Neuronal stem cell (in vitro differentiated cells): ENCODE data around the gene HBEGF.

Experiments
- DNase-seq: peaks from one replicate; pipeline ENCODE4 v3.0.0-alpha.2; 2013; ENCODE audit warnings: low spot score
- H2AFZ ChIP-seq: one replicate; pipeline ENCODE4 v1.6.1; 2013; ENCODE audit warnings: mild to moderate bottlenecking, low read length, inconsistent platforms
- H2AK5ac ChIP-seq: 2 replicates; pipeline ENCODE4 v1.6.1; 2013; ENCODE audit warnings: low read depth, mild to moderate bottlenecking, inconsistent platforms, low read length, moderate library complexity, mixed read lengths
- H2BK120ac ChIP-seq: 2 replicates; pipeline ENCODE4 v1.6.1; 2013; ENCODE audit warnings: low read depth, mild to moderate bottlenecking, inconsistent platforms, low read length, moderate library complexity, mixed read lengths
- H2BK12ac ChIP-seq: one replicate; pipeline ENCODE4 v1.6.1; 2013; ENCODE audit warnings: low read length, inconsistent platforms
- H2BK15ac ChIP-seq: 2 replicates; pipeline ENCODE4 v1.6.1; 2013; ENCODE audit warnings: mild to moderate bottlenecking, low read length, inconsistent platforms, mixed read lengths
- H2BK5ac ChIP-seq: one replicate; pipeline ENCODE4 v1.6.1; 2013; ENCODE audit warnings: inconsistent platforms, mild to moderate bottlenecking, low read length, moderate library complexity
- H3K14ac ChIP-seq: one replicate; pipeline ENCODE4 v1.6.1; 2013; ENCODE audit warnings: low read length, inconsistent platforms
- H3K18ac ChIP-seq: 2 replicates; pipeline ENCODE4 v1.6.1; 2013; ENCODE audit warnings: low read length, inconsistent platforms
- H3K23ac ChIP-seq: 2 replicates; pipeline ENCODE4 v1.6.1; 2013; ENCODE audit warnings: low read depth, mild to moderate bottlenecking, mixed read lengths, low read length, inconsistent platforms; ENCODE audit not compliant: poor library complexity
- H3K27ac ChIP-seq: replicated peaks from 3 replicates; pipeline ENCODE4 v1.5.1; 2013; ENCODE audit warnings: low read length, inconsistent platforms
- H3K27me3 ChIP-seq, 3 experiments: 2 replicates each; pipeline ENCODE4 v1.6.1; 2013; ENCODE audit warnings: low read length in 3 of 3, mild to moderate bottlenecking in 2 of 3, inconsistent platforms in 1 of 3, low read depth in 1 of 3, mixed read lengths in 1 of 3, moderate library complexity in 1 of 3; ENCODE audit not compliant: control insufficient read depth in 3 of 3, insufficient read depth in 3 of 3
- H3K36me3 ChIP-seq, 2 donors: replicated peaks in 1 of 2; 2 replicates each; pipeline ENCODE4 v1.6.1; 2013; ENCODE audit warnings: low read length in 2 of 2; ENCODE audit not compliant: control insufficient read depth in 2 of 2, insufficient read depth in 2 of 2
- H3K4ac ChIP-seq: 2 replicates; pipeline ENCODE4 v1.6.1; 2013; ENCODE audit warnings: inconsistent platforms, mild to moderate bottlenecking, low read length, moderate library complexity
- H3K4me1 ChIP-seq, 2 donors: 1 replicate in 1 of 2; 2 replicates in 1 of 2; pipeline ENCODE4 v1.6.1; 2013; ENCODE audit warnings: low read length in 2 of 2, low read depth in 1 of 2; ENCODE audit not compliant: control insufficient read depth in 2 of 2, insufficient read depth in 1 of 2
- H3K4me2 ChIP-seq: one replicate; pipeline ENCODE4 v1.6.1; 2013; ENCODE audit warnings: mild to moderate bottlenecking, low read length, inconsistent platforms; ENCODE audit not compliant: insufficient read depth, poor library complexity, severe bottlenecking
- H3K4me3 ChIP-seq, 2 donors: 2 replicates each; pipeline ENCODE4 v1.5.1; 2013; ENCODE audit warnings: low read length in 2 of 2, mild to moderate bottlenecking in 2 of 2, inconsistent platforms in 1 of 2, moderate library complexity in 1 of 2
- H3K79me1 ChIP-seq: one replicate; pipeline ENCODE4 v1.6.1; 2013; ENCODE audit warnings: low read depth, mild to moderate bottlenecking, inconsistent platforms, low read length, moderate library complexity
- H3K9ac ChIP-seq: one replicate; pipeline ENCODE4 v1.6.1; 2013; ENCODE audit warnings: mild to moderate bottlenecking, low read depth, low read length, inconsistent platforms; ENCODE audit not compliant: poor library complexity
- H3K9me3 ChIP-seq, 2 donors: replicated peaks in 1 of 2; 2 replicates each; pipeline versions ENCODE3 to v1.6.1; 2013; ENCODE audit warnings: low read length in 2 of 2, mild to moderate bottlenecking in 2 of 2, inconsistent platforms in 1 of 2, low read depth in 1 of 2, mixed read lengths in 1 of 2, moderate library complexity in 1 of 2; ENCODE audit not compliant: control insufficient read depth in 2 of 2, insufficient read depth in 1 of 2
- H4K8ac ChIP-seq: one replicate; pipeline ENCODE4 v1.6.1; 2013; ENCODE audit warnings: low read depth, mild to moderate bottlenecking, inconsistent platforms, low read length, moderate library complexity
- H4K91ac ChIP-seq: one replicate; pipeline ENCODE4 v1.6.1; 2013; ENCODE audit warnings: low read length, low read depth, mild to moderate bottlenecking, inconsistent platforms; ENCODE audit not compliant: poor library complexity
- WGBS, 2 donors: extraction: QIAGEN DNeasy Blood & Tissue Kit; methylation state at CpG; one replicate each; pipeline ENCODE4 v1.1.7; 2013; ENCODE audit warnings: missing lambda C conversion rate in 2 of 2, mixed read lengths in 1 of 2; ENCODE audit not compliant: insufficient read length in 2 of 2, insufficient replicate concordance in 1 of 2; ENCODE audit errors: extremely low coverage in 2 of 2; 5-methylcytosine and 5-hydroxymethylcytosine counted together

HBEGF gene

DNA sequence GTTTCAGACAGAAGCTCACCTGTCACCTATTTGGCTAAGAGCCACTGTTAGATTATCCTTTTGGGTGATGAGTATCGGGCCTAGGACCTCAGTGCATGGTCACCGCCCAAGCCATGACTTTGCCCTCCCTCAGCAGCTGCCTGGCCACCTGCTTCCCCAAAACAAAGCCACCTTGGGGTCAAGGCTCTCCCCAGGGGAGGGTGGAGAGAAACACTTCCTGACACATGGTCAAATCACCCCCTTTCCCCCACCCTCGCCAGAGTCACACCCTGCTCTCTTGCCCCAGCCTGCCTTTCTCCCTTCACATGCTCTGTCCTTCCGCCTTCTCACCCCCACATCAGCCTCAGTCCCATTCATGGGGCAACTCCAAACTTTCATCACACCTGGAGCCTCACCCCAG is 1.7 kb upstream of the HBEGF start:
- Histone ChIP-seq H2AFZ (no peak overlapping the region), H3K9me3 (no peaks in the 10 kb centered on the region), H2BK120ac (no peak overlapping the region), H3K4ac (no peak overlapping the region), H2BK12ac (no peak overlapping the region), H3K4me2 (no peak overlapping the region), H4K91ac (no peak overlapping the region), H3K4me1 (peaks cover 0 to 8% of the 10 kb centered on the region in 2 donors), H4K8ac (no peak overlapping the region), H3K9ac (no peak overlapping the region), H2BK5ac (no peak overlapping the region), H3K27ac (no peak overlapping the region), H2BK15ac (no peak overlapping the region), H3K14ac (no peak overlapping the region), H3K27me3 (peaks cover 0 to 40% (median 0%) of the 10 kb centered on the region in 3 experiments), H3K36me3 (no peaks in the 10 kb centered on the region), H3K23ac (no peak overlapping the region), H3K4me3 (no peak overlapping the region), H3K18ac (no peak overlapping the region), H3K79me1 (no peaks in the 10 kb centered on the region), H2AK5ac (peak overlapping the region; percentile 36)
- no peak for DNase-seq
- WGBS, 2 donors: no CpG with 5 or more reads among the region's 4 CpGs

DNA sequence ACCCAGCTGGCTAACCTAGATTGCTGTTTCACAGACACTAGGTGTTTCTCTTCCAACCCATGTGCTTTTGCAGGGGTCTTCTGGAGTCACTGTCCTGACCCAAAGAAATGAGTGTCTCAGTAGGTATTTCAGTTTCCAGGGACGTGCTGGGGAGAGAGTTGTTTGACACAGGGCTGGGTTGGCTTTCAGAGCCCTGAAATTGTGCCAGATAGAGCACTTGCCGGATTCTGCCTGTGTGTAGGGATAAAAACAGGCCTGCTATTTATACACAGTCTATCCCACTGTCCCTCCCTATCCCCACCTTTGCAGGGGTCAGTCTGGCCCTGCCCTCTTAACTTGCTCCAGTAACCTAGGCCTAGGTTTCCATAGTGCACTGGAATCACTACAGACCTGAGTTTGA is 957 bp upstream of the HBEGF start:
- Histone ChIP-seq H3K27ac (no peak overlapping the region), H2BK5ac (no peak overlapping the region), H2BK120ac (no peak overlapping the region), H2BK12ac (no peak overlapping the region), H2AFZ (no peak overlapping the region), H3K18ac (no peak overlapping the region), H4K91ac (no peak overlapping the region), H3K27me3 (peaks cover 0 to 40% (median 0%) of the 10 kb centered on the region in 3 experiments), H2AK5ac (no peak overlapping the region), H3K23ac (no peak overlapping the region), H3K9me3 (no peaks in the 10 kb centered on the region), H3K4me2 (no peak overlapping the region), H2BK15ac (no peak overlapping the region), H3K14ac (no peak overlapping the region), H3K4ac (no peak overlapping the region), H3K9ac (no peak overlapping the region), H3K4me1 (peaks cover 0 to 8% of the 10 kb centered on the region in 2 donors), H3K79me1 (no peaks in the 10 kb centered on the region), H3K36me3 (no peaks in the 10 kb centered on the region), H4K8ac (no peak overlapping the region), H3K4me3 (no peak overlapping the region)
- no CpG with 5 or more reads among the region's 2 CpGs for WGBS, 2 donors
- no peak for DNase-seq

DNA sequence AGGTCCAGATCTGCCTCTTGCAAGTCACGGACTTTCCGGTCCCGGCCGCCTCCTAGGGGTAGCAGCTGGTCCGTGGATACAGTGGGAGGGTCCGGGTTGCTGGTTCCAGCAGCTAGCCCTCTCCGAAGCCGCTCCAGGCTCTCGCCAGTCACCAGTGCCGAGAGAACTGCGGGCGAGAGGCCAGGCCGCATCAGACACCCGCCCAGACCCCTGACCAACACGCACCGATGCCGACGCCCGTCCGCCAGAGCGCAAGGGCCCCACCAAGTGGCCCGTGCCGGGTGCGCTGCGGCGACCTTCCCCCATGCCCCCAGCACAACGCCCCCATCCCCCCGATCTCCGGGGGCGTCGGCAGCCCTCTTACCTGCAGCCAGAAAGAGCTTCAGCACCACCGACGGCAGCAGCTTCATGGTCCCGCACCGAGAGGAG is 470 bp downstream of the HBEGF start:
- Histone ChIP-seq H3K4ac (no peak overlapping the region), H4K8ac (no peak overlapping the region), H2BK5ac (no peak overlapping the region), H3K9ac (peak overlapping the region; percentile 90), H3K27ac (peak overlapping the region; percentile 29), H3K14ac (peak overlapping the region; percentile 87), H3K18ac (peak overlapping the region; percentile 86), H3K36me3 (peaks cover 0 to 2% of the 10 kb centered on the region in 2 donors), H3K4me2 (peak overlapping the region; percentile 93), H3K79me1 (no peaks in the 10 kb centered on the region), H2AFZ (peak overlapping the region; percentile 99), H3K4me3 (peak overlapping the region; percentile 69 to 89), H3K9me3 (no peaks in the 10 kb centered on the region), H3K4me1 (peaks cover 0 to 8% of the 10 kb centered on the region in 2 donors), H2BK120ac (no peak overlapping the region), H3K27me3 (peaks cover 0 to 40% (median 0%) of the 10 kb centered on the region in 3 experiments), H2BK12ac (no peak overlapping the region), H2AK5ac (peak overlapping the region; percentile 36), H4K91ac (no peak overlapping the region), H3K23ac (peak overlapping the region; percentile 59), H2BK15ac (peak overlapping the region; percentile 18)
- WGBS, 2 donors: no CpG with 5 or more reads among the region's 35 CpGs
- DNase-seq: no peak

DNA sequence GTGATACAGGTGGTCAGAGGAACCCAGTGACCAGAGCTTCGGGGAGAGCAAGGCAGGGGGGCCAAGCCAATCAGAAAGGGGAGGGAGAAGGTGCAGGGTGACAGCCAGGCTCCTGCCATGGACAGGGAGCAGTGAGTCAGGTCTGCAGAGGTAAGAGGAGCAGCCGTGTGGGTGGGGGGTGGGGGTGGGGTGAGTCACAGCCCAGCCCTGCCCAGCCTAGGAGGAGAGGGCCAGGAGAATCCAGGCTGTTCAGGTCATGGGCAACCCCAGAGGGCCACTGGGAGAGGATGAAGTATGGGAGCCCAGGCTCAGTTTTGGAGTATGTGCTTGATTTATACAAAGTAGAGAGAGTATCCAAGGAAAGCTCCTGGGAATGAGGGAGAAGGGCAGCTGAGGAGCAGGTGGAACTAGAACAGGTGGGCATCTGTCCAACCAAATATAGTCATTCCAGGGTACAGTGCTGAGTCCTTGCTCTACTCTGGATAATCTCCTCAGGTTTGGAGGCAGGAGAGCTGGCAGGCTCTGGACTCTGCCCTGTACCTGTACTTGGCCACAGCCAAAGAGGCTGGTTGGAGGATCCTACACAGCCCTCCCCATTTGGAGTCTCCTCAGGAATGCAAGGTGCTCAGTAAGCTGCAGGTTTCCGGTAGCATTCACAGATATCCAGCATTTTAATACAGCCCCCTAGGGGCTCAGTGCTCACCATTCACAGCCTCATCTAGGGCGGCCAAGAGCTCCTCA is 1.6 kb downstream of the HBEGF start:
- H3K9me3 ChIP-seq: no peaks in the 10 kb centered on the region

More for the DNA sequence above, 1.6 kb downstream of the HBEGF start:
- Histone ChIP-seq H3K4ac (no peak overlapping the region), H3K36me3 (peaks cover 0 to 2% of the 10 kb centered on the region in 2 donors), H2AFZ (peak overlapping the region; percentile 99), H3K4me2 (no peak overlapping the region), H2BK12ac (no peak overlapping the region), H3K4me1 (peaks cover 0 to 8% of the 10 kb centered on the region in 2 donors), H2BK15ac (no peak overlapping the region), H3K18ac (peak overlapping the region; percentile 51), H3K79me1 (no peaks in the 10 kb centered on the region), H2BK120ac (no peak overlapping the region), H4K8ac (no peak overlapping the region), H4K91ac (no peak overlapping the region), H3K27me3 (peaks cover 0 to 30% (median 0%) of the 10 kb centered on the region in 3 experiments), H3K27ac (no peak overlapping the region), H3K4me3 (peak overlapping the region in 1 of 2 donors; percentile 10), H2BK5ac (no peak overlapping the region), H3K23ac (no peak overlapping the region), H2AK5ac (no peak overlapping the region), H3K14ac (no peak overlapping the region), H3K9ac (no peak overlapping the region)
- WGBS, 2 donors: no CpG with 5 or more reads among the region's 4 CpGs
- DNase-seq: no peak
